GM23338 (cell line): Measurements from ENCODE around the gene KCTD21. TPM values are rescaled to one million over a fixed set of nuclear protein-coding genes. Genes with fewer than 3 reads are reported as not detected.

Experiments
- ATAC-seq: fragments of 200-7000 bp; cut with Tn5 transposase; 3 replicates; pipeline ENCODE4 v1.9.1; 2020
- DNase-seq: peaks from one replicate; pipeline ENCODE4 v3.0.0-alpha.2; 2015; ENCODE audit warnings: low spot score
- H2AFZ ChIP-seq: fragments of 200-600 bp; sonication (generic); 2 replicates; pipeline ENCODE4 v1.8.0; 2016; ENCODE audit warnings: antibody characterized with exemption, mild to moderate bottlenecking, moderate library complexity
- H3F3A ChIP-seq: fragments of 200-600 bp; sonication (generic); replicated peaks from 2 replicates; pipeline ENCODE4 v1.8.0; 2017; ENCODE audit warnings: antibody characterized with exemption, mixed run types, low read depth
- H3K27ac ChIP-seq: fragments of 200-600 bp; sonication (generic); 2 replicates; pipeline ENCODE4 v1.6.1; 2016; ENCODE audit warnings: low read depth
- H3K27me3 ChIP-seq: fragments of 200-600 bp; sonication (generic); 2 replicates; pipeline ENCODE4 v1.8.0; 2016; ENCODE audit warnings: mild to moderate bottlenecking, mixed run types, moderate library complexity; ENCODE audit not compliant: insufficient read depth
- H3K36me3 ChIP-seq: fragments of 200-600 bp; sonication (generic); 2 replicates; pipeline ENCODE4 v1.8.0; 2016; ENCODE audit warnings: mild to moderate bottlenecking; ENCODE audit not compliant: insufficient read depth
- H3K4me1 ChIP-seq: fragments of 200-600 bp; sonication (generic); 2 replicates; pipeline ENCODE4 v1.8.0; 2016; ENCODE audit warnings: mild to moderate bottlenecking, moderate library complexity; ENCODE audit not compliant: insufficient read depth
- H3K4me2 ChIP-seq: fragments of 200-600 bp; sonication (generic); 2 replicates; pipeline ENCODE4 v1.7.1; 2017; ENCODE audit warnings: mixed run types
- H3K4me3 ChIP-seq: fragments of 200-600 bp; sonication (generic); 2 replicates; pipeline ENCODE4 v1.6.1; 2016; ENCODE audit warnings: mixed run types
- H3K79me2 ChIP-seq: fragments of 200-600 bp; sonication (generic); replicated peaks from 2 replicates; pipeline ENCODE4 v1.8.0; 2017; ENCODE audit warnings: mild to moderate bottlenecking; ENCODE audit not compliant: insufficient read depth
- H3K9me2 ChIP-seq: fragments of 200-600 bp; sonication (generic); 2 replicates; pipeline ENCODE4 v1.8.0; 2017; ENCODE audit not compliant: insufficient read depth
- H4K20me1 ChIP-seq: fragments of 200-600 bp; sonication (generic); replicated peaks from 2 replicates; pipeline ENCODE4 v1.8.0; 2017; ENCODE audit warnings: mild to moderate bottlenecking; ENCODE audit not compliant: insufficient read depth
- H3K27ac Mint-ChIP-seq: 2 replicates; pipeline ENCODE4 v1.8.0; 2020; ENCODE audit warnings: inconsistent platforms, mild to moderate bottlenecking, moderate library complexity, mixed read lengths
- H3K27me3 Mint-ChIP-seq: 3 replicates; pipeline ENCODE4 v1.8.0; 2022; ENCODE audit warnings: low read depth, mild to moderate bottlenecking, moderate library complexity, mixed read lengths, inconsistent platforms; ENCODE audit not compliant: insufficient read depth, poor library complexity
- H3K36me3 Mint-ChIP-seq: 3 replicates; pipeline ENCODE4 v1.8.0; 2021; ENCODE audit warnings: low read depth, mild to moderate bottlenecking, inconsistent platforms, moderate library complexity, mixed read lengths
- H3K4me1 Mint-ChIP-seq: 3 replicates; pipeline ENCODE4 v1.8.0; 2020; ENCODE audit warnings: mild to moderate bottlenecking, inconsistent platforms, mixed read lengths
- H3K4me3 Mint-ChIP-seq: 3 replicates; pipeline ENCODE4 v1.8.0; 2021; ENCODE audit warnings: moderate library complexity, mild to moderate bottlenecking, inconsistent platforms, mixed read lengths
- H3K9me3 Mint-ChIP-seq: 3 replicates; pipeline ENCODE4 v1.8.0; 2020; ENCODE audit warnings: moderate library complexity, mild to moderate bottlenecking, inconsistent platforms, mixed read lengths
- CREB1 ChIP-seq: fragments of 250-450 bp; sonication (Bioruptor Pico); IDR thresholded peaks from 2 replicates; pipeline ENCODE4 v1.5.0; 2020; ENCODE audit warnings: low read depth, mild to moderate bottlenecking, moderate library complexity
- CTCF ChIP-seq, 2 experiments: fragments of 200-600 bp in 1 of 2; sonication (generic) in 1 of 2; conservative IDR thresholded peaks; 2 replicates each; pipeline versions ENCODE4 v1.5.1 to v1.6.1; 2016 to 2017; ENCODE audit warnings: antibody characterized with exemption in 2 of 2, low read depth in 2 of 2, mild to moderate bottlenecking in 2 of 2, moderate library complexity in 1 of 2
- ETS1 ChIP-seq: IDR thresholded peaks from 2 replicates; pipeline ENCODE4 v1.6.1; 2016; ENCODE audit warnings: antibody characterized with exemption
- EZH2 ChIP-seq: fragments of 200-600 bp; sonication (generic); IDR thresholded peaks from one replicate; pipeline ENCODE4 v1.8.0; 2017; ENCODE audit warnings: antibody characterized with exemption, mild to moderate bottlenecking, low read depth; ENCODE audit not compliant: unreplicated experiment
- EZH2phosphoT487 ChIP-seq: fragments of 200-600 bp; sonication (generic); IDR thresholded peaks from one replicate; pipeline ENCODE4 v1.8.1; 2018; ENCODE audit warnings: antibody characterized with exemption; ENCODE audit not compliant: unreplicated experiment
- JUNB ChIP-seq: IDR thresholded peaks from one replicate; pipeline ENCODE4 v1.6.1; 2016; ENCODE audit warnings: antibody characterized with exemption; ENCODE audit not compliant: unreplicated experiment
- NANOG ChIP-seq: IDR thresholded peaks from 2 replicates; pipeline ENCODE4 v1.6.1; 2016; ENCODE audit warnings: antibody characterized with exemption, borderline replicate concordance
- POLR2AphosphoS5 ChIP-seq: IDR thresholded peaks from 2 replicates; pipeline ENCODE4 v1.6.1; 2016; ENCODE audit warnings: antibody characterized with exemption, low read depth
- REST ChIP-seq: IDR thresholded peaks from one replicate; pipeline ENCODE4 v1.6.1; 2018; ENCODE audit warnings: antibody characterized with exemption; ENCODE audit not compliant: unreplicated experiment
- STAT1 ChIP-seq: IDR thresholded peaks from one replicate; pipeline ENCODE4 v1.6.1; 2016; ENCODE audit warnings: antibody characterized with exemption; ENCODE audit not compliant: unreplicated experiment
- ZNF114 ChIP-seq: fragments of 250-450 bp; sonication (Bioruptor Pico); IDR thresholded peaks from 2 replicates; pipeline ENCODE4 v1.5.0; 2020; ENCODE audit warnings: mild to moderate bottlenecking, moderate library complexity
- ZNF462 ChIP-seq: fragments of 250-450 bp; sonication (Bioruptor Pico); IDR thresholded peaks from 2 replicates; pipeline ENCODE4 v1.5.0; 2020; ENCODE audit warnings: mild to moderate bottlenecking, moderate library complexity
- polyA plus RNA-seq: library from polyadenylated mRNA; unstranded; fragments of >200 nt; fragmentation: Nextera tagmentation; extraction: Ambion mirVana; gene quantifications from 2 replicates; pipeline ENCODE4 v1.2.1, GENCODE V29; 2016
- total RNA-seq: library from RNA; depleted of rRNA; stranded (reverse); fragments of >200 nt; shearing (Covaris generic); gene quantifications from 2 replicates; pipeline ENCODE4 v1.2.3, GENCODE V29; 2014

The KCTD21 gene
- total and polyA plus RNA-seq, 2 experiments from 2014 or later = 1.0 to 3.7 TPM

- H3K79me2 ChIP-seq = no peaks in the 10 kb centered on the region
- H3K27ac ChIP-seq = no peak overlapping the region
- no peaks in the 10 kb centered on the region; the same call in 1 of the 2 replicates for H4K20me1 ChIP-seq
- H3K36me3 Mint-ChIP-seq = no peaks in the 10 kb centered on the region
- H3K9me2 ChIP-seq = no peaks in the 10 kb centered on the region
- no peak for TF ChIP-seq EZH2
- no peak for TF ChIP-seq CTCF (conservative IDR thresholded peaks at IDR 0.05; ENCODE audit: low read depth in 2 of 2)
- no peak for TF ChIP-seq CREB1 (CRISPR knock-in tag)
- TF ChIP-seq STAT1 = no peak
- TF ChIP-seq POLR2AphosphoS5 = no peak
- no peak for TF ChIP-seq ZNF462
- no peak for TF ChIP-seq ETS1
- no peak for TF ChIP-seq JUNB
- no peak for TF ChIP-seq EZH2phosphoT487
- no peak for TF ChIP-seq REST
- no peak for TF ChIP-seq ZNF114 (CRISPR knock-in tag)
- TF ChIP-seq NANOG = no peak
- H3K4me1 Mint-ChIP-seq = peaks cover 21% of the 10 kb centered on the region
- no peaks in the 10 kb centered on the region for H3K36me3 ChIP-seq
- no peak overlapping the region for H3K27ac Mint-ChIP-seq
- peak overlapping the region; percentile 88 for H3K4me2 ChIP-seq
- H3K27me3 Mint-ChIP-seq = peaks cover 18% of the 10 kb centered on the region
- no peaks in the 10 kb centered on the region for H3K27me3 ChIP-seq
- peak; percentile 48 for DNase-seq
- H3K9me3 Mint-ChIP-seq = no peaks in the 10 kb centered on the region
- peak overlapping the region; percentile 96 for H2AFZ ChIP-seq
- 0 out of 2 replicates have a peak, but pooled peaks cover 8% of the 10 kb centered on the region for H3F3A ChIP-seq
- peak; percentile 2; the same call in 1 of the 3 replicates for ATAC-seq
- peaks cover 15% of the 10 kb centered on the region; the same call in 1 of the 2 replicates for H3K4me1 ChIP-seq
- H3K4me3 ChIP-seq = peak overlapping the region; percentile 98
- H3K4me3 Mint-ChIP-seq = peak overlapping the region; percentile 92
Measured at GRCh38 chr11:78189174-78189724, 823 bp upstream of the KCTD21 start.
